ENCODE measurements around the gene SEMA6C. TPM values are rescaled to one million over a fixed set of nuclear protein-coding genes. Genes with fewer than 3 reads are reported as not detected.

The SEMA6C gene
- total and polyA plus RNA-seq, 11 donors, result 16.4 to 97.1 (median 50.8) TPM

DNA sequence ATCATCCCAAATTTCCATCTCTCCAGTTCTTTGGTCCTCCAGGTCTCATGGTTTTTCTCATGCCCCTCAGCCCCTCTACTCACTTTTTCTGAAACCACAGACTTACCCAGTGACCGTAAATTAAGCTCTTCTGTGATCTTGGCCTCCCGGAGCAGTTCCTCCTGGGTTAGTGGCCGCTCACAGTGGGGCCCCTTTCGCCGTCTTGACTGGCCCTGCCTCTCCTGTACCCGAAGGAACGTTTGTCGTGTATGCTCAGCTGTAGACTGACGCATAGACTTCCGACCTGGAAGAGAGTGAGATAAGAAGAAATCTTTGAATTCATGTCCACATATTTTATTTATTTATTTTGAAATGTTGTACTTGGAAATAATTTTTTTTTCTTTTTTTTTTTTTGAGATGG is 37.8 kb upstream of the SEMA6C start:
- Histone ChIP-seq H3K36me3 (peaks cover 3 to 75% (median 68%) of the 10 kb centered on the region in 9 donors), H3K27me3 (no peaks in the 10 kb centered on the region), H3K9me3 (no peaks in the 10 kb centered on the region), H3K4me3 (no peak overlapping the region), H3K4me1 (peaks cover 0 to 22% (median 12%) of the 10 kb centered on the region in 12 donors), H3K27ac (no peak overlapping the region)
- ATAC-seq (no peak), DNase-seq (no peak)
- intact Hi-C loops (cut with DNase I), result loop anchor here in 1 of 10 donors (10.0 kb wide), 1 partner anchor 51 kb away; no protein-coding TSS in a partner anchor
- no peak for TF ChIP-seq POLR2A (IDR thresholded peaks at IDR 0.05)
- TF ChIP-seq, protein P1, sequence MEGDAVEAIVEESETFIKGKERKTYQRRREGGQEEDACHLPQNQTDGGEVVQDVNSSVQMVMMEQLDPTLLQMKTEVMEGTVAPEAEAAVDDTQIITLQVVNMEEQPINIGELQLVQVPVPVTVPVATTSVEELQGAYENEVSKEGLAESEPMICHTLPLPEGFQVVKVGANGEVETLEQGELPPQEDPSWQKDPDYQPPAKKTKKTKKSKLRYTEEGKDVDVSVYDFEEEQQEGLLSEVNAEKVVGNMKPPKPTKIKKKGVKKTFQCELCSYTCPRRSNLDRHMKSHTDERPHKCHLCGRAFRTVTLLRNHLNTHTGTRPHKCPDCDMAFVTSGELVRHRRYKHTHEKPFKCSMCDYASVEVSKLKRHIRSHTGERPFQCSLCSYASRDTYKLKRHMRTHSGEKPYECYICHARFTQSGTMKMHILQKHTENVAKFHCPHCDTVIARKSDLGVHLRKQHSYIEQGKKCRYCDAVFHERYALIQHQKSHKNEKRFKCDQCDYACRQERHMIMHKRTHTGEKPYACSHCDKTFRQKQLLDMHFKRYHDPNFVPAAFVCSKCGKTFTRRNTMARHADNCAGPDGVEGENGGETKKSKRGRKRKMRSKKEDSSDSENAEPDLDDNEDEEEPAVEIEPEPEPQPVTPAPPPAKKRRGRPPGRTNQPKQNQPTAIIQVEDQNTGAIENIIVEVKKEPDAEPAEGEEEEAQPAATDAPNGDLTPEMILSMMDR (IDR thresholded peaks at IDR 0.05), result no peak
- 94 to 95% (median 94%) methylated on average over 10 of the region's 10 CpGs for WGBS, 4 donors

DNA sequence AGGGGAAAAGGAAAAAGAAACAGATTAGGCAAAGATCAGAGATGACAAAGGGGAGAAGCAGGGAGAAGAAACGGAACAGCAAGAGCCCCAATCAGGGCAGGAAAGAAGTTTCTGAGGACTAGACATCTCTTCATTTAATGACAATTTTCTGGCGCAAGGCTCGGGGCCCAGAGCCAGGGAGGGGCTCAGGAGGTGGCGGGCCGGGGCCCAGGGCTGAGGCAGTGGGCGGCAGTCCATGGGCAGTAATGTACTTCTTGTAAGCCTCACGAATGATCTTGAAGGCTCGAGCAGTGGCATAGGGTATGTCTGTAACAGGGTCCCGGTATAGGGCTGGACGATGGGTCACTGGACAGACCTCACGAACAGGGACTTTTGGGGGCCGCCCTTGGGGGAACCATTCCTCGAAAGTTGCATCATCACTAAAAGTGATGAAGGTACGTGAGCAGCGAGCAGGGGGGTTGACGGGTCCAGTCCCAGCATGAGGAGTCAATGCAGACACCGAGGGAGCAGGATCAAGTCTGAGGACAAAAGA is 30.1 kb upstream of the SEMA6C start:
- no peaks in the 10 kb centered on the region for H3K9me3 ChIP-seq
- no peak overlapping the region for H3K27ac ChIP-seq
- H3K36me3 ChIP-seq, result peaks cover 0 to 96% (median 75%) of the 10 kb centered on the region in 9 donors
- peaks cover 0 to 11% (median 0%) of the 10 kb centered on the region in 12 donors for H3K4me1 ChIP-seq
- ATAC-seq (no peak), DNase-seq (no peak)
- H3K4me3 ChIP-seq, result no peak overlapping the region
- TF ChIP-seq, protein P1 (IDR thresholded peaks at IDR 0.05), result no peak
- intact Hi-C loops (cut with DNase I), result no loop called here
- 92 to 96% (median 94%) methylated on average over 17 of the region's 17 CpGs for WGBS, 4 donors
- no peaks in the 10 kb centered on the region for H3K27me3 ChIP-seq

DNA sequence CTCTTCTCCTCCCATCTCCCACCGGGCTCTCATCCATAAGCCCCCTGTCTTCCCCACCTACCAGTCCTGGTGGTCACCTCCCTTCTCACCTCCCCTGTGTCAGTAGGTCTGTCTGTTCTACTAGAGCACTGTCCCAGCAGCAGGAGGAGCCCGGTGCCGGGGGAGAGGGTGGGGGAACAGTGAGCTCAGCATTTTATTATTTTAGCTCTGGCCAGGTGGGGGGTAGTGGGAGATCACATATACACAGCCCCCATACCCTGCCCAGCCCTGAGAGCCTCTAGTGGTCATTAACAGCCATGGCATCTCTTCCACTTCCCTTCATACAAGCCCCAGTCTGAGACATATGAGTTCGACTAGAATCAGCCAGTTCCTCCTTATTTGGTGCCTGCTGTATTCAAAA is 29.4 kb upstream of the SEMA6C start, which contains the start of gene TMOD4:
TSS of gene TMOD4 (minus strand) at position 119 of the 400 bp plus-strand sequence. CDS start 1,106 bp downstream, outside the sequence.
- Histone ChIP-seq H3K4me1 (peaks cover 0 to 11% (median 0%) of the 10 kb centered on the region in 12 donors), H3K36me3 (peaks cover 0 to 96% (median 71%) of the 10 kb centered on the region in 9 donors), H3K27ac (no peak within 1 kb of the TSS), H3K4me3 (no peak within 1 kb of the TSS), H3K27me3 (no peaks in the 10 kb centered on the region), H3K9me3 (no peaks in the 10 kb centered on the region)
- intact Hi-C loops (cut with DNase I), result no loop called here
- WGBS, 4 donors, result 54 to 65% (median 61%) methylated on average over 4 of the region's 4 CpGs
- DNase-seq, result no peak
- peak in 3 of 4 donors; percentile 56 to 66 (median 61) for ATAC-seq
- TF ChIP-seq POLR2A (IDR thresholded peaks at IDR 0.05), result no peak
- TF ChIP-seq, protein P1 (IDR thresholded peaks at IDR 0.05), result peak in 11 of 12 donors; percentile 7 to 50 (median 31)

DNA sequence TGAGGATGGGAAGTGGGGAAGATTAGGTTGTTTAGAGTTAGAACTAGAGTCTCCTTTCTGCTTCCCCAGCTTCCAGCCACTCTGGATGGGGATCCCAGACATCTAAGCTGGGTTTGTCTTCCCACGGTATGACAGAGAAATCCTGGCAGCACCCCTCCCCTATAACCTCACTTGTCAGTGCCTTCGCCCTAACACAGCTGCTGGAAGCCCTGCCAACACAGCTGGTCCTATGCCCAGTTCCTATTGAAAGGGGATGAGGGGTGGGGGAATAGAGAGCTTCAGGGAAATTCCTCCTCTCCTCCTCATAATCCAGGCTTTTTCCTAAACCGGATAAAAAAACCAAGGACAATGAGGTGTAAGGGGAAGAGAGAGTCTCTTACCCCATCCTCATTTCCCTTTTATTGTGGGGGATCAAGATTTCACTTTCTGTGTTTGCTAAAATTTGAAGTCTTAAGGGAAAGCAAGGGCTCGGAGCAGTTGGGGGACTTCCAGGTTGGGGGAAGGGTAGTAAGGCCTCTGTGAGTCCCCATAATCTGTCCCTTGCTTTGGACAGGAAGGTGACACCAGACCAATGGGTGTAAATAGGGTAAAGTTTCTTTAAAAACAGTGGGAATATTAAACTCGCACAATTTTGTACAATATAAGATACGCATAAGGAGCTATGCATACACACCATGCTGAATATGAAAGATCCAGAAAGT is 28.8 kb upstream of the SEMA6C start:
- ATAC-seq (peak in 3 of 4 donors; percentile 28 to 53 (median 39)), DNase-seq (peak in 1 of 5 donors; percentile 43)
- no peak for TF ChIP-seq POLR2A (IDR thresholded peaks at IDR 0.05)
- TF ChIP-seq, protein P1 (IDR thresholded peaks at IDR 0.05), result no peak
- intact Hi-C loops (cut with DNase I), result no loop called here
- H3K9me3 ChIP-seq, result no peaks in the 10 kb centered on the region
- H3K27ac ChIP-seq, result no peak overlapping the region
- peaks cover 0 to 96% (median 71%) of the 10 kb centered on the region in 9 donors for H3K36me3 ChIP-seq
- peaks cover 0 to 11% (median 0%) of the 10 kb centered on the region in 12 donors for H3K4me1 ChIP-seq
- WGBS, 4 donors, result 54 to 63% (median 59%) methylated on average over 6 of the region's 6 CpGs
- H3K4me3 ChIP-seq, result no peak overlapping the region
- H3K27me3 ChIP-seq, result no peaks in the 10 kb centered on the region
